Activated CD4-positive, CD25-positive, alpha-beta regulatory T cell treated with anti-CD3 and anti-CD28 coated beads, Interleukin-2, amount 50 U/mL, for 16 hours (primary cell): ENCODE data around the gene EPN2.

Experiments
- DNase-seq: peaks from one replicate; pipeline ENCODE4 v3.0.0-alpha.2; 2020; ENCODE audit warnings: low read depth, low spot score

Gene EPN2

GRCh38 chr17:19239544-19239943, 2.4 kb downstream of the EPN2 start:
- DNase-seq = no peak

- DNase-seq = no peak
These were observed 5.2 kb downstream of the EPN2 start for GRCh38 chr17:19242323-19242722.

DNA sequence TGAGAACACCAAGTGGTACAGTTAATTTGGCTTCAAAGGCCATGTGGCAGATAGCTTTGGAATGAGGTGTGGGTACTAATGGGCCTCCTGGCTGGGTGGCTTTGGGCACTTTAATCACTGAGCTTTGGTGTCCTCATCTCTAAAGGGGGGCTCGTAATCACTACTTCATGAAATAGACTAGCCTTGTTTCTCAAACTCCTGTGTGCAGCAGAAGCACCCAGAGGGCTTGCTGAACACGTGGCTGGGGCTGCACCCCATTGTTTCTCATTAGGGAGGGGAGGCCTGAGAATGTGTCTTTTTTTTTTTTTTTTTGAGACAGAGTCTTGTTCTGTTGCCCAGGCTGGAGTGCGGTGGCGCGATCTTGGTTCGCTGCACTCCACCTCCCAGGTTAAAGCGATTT, 5.8 kb downstream of the EPN2 start:
- no peak for DNase-seq

DNA sequence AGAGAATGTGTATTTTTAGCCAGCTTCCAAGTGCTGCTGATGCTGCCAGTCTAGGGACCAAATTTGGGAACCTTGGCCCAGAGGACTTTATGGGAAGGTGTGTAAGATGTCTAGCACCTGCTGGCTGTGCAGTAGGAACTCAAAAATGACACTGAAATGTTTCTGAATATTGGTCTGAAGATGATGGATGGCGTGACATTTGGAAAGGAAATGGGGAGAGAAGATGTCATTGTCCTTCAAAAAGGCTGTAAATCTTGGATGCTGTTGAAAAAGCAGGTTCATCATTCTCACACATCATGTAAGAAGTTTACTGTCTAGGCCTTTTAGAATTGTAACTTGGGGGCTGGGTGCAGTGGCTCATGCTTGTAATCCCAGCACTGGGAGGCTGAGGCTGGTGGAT, 6.7 kb downstream of the EPN2 start:
- no peak for DNase-seq

GRCh38 chr17:19244357-19244756, 7.2 kb downstream of the EPN2 start:
- DNase-seq = no peak

- no peak for DNase-seq
These were observed 7.6 kb downstream of the EPN2 start for GRCh38 chr17:19244781-19245180.

DNA sequence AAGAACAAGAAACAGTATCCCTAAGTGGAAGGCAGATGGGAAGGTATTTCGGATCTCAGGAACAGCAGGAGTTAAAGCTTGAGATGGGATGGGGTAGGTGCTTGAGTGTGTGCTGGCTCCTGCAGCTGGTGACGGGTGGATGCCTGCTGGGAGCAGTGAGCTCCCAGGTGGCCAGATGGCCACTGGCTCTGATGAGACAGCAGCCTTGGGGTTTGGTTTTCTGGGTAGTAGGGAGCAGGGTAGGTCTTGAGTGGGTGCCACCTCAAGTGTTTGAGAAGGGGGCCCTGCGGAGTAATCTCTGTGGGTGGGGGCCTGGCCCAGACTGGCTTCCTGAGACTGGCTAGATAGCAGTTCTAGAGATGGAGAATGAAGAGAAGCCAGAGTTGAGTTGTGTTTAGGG, 10.3 kb downstream of the EPN2 start:
- no peak for DNase-seq

DNA sequence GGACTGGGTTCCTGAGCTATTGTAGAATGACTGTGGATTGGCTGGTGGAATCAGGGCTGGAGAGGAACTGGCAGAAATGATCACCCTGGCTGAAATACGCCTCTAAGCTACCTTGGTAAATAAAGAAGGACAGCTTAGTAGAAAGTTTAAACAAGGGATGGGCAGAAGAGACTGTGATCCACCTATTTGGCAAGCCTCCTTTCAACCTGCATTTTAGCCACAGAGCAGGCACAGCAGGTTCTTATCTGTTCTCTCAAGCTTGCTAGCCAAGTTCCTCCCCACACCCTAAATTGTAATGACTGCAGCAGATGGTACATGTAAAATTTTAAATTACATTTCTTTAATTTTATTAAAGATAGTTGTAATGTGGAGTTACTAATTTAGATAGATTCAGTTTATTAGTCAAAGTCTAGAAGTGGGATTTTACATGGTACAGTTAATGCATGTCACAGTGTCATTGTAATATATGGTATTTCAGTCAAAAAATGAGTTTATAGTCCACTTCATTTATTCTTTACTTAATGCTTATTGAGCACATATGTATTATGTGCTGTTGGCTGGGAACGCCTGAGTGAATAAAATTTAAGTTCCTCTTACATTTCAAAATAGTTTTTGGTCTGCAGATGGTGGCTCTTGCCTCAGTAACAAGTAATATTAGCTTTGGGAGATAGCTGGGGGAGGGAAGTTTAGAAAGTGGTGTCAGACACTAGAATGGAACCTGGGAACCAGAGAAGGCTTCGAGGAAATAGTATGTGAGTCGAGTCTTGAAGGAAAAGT, 11.2 kb downstream of the EPN2 start:
- DNase-seq = no peak

GRCh38 chr17:19248928-19249574, 11.9 kb downstream of the EPN2 start:
- no peak for DNase-seq

GRCh38 chr17:19249681-19250080, 12.5 kb downstream of the EPN2 start:
- no peak for DNase-seq

- DNase-seq = no peak
These were observed 13.4 kb downstream of the EPN2 start for GRCh38 chr17:19250421-19251173.

GRCh38 chr17:19253112-19253511, 15.9 kb downstream of the EPN2 start:
- no peak for DNase-seq

GRCh38 chr17:19254651-19255050, 17.5 kb downstream of the EPN2 start:
- no peak for DNase-seq

DNA sequence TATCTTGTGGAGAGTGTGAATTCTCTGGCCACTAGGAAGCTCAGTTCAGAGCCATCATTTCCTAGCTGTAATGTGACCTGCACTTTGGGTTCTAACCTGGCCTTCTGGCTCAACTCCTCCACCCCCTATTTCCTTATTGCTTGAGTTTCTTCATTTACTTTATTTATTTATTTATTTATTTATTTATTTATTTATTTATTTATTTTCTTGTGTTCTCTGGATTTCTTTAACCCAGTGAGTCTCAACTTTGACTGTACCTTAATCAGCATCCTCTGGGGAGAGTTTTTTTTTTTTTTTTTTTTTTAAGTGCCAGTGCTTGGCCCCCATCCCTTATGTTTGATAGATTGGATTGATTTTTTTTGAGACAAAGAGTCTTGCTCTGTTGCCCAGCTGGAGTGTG, 18.1 kb downstream of the EPN2 start:
- no peak for DNase-seq

- DNase-seq = no peak
These were observed 21.2 kb downstream of the EPN2 start for GRCh38 chr17:19258371-19258770.

GRCh38 chr17:19260958-19261357, 23.8 kb downstream of the EPN2 start:
- no peak for DNase-seq

- DNase-seq = no peak
These were observed 24.3 kb downstream of the EPN2 start for GRCh38 chr17:19261426-19261825.

GRCh38 chr17:19262650-19263631, 25.8 kb downstream of the EPN2 start:
- DNase-seq = no peak

- DNase-seq = no peak
These were observed 26.5 kb downstream of the EPN2 start for GRCh38 chr17:19263641-19264051.

- no peak for DNase-seq
These were observed 27.1 kb downstream of the EPN2 start for GRCh38 chr17:19264268-19264667.

DNA sequence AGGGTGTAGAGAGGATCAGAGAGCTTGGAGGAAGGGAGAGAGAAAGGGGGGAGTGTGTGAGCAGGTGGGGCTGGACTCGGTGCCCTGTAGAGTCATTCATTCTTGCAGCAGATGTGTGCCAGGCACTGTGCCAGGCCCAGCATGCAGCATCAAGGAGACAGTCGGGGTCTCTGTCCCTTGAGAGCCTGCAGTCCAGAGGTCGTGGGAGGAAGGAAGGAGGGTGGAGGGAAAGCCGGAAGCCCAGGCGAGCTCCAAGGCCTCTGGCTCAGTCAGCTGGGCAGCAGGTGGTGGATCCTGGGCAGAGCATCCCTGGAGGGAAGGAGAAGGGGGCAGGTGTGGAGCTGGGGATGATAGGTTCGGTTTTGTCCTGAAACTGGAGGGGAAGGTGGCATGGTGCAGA, 27.5 kb downstream of the EPN2 start:
- no peak for DNase-seq
